ENCODE measurements around the gene TMPRSS2.

DNA sequence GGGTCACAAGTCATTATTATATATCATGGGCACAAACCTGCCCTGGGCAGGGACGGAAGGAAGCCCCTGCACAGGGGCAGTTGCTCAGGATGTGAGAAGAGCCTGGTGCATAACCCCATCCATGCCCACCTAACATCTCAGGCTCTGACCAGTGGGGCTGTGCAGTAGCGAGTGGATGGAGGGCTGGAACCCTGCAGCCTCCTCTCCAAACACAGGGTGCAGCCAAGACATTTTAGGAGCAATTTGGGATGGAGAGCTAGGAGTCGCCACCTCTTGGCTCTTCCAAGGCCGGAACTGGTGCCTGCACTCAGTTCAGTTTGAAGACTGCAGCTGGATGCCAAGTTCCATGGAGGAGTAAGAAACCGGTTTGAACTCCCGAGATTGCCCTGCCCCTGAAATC, 79.1 kb downstream of the TMPRSS2 start:
- TF ChIP-seq, protein P1, sequence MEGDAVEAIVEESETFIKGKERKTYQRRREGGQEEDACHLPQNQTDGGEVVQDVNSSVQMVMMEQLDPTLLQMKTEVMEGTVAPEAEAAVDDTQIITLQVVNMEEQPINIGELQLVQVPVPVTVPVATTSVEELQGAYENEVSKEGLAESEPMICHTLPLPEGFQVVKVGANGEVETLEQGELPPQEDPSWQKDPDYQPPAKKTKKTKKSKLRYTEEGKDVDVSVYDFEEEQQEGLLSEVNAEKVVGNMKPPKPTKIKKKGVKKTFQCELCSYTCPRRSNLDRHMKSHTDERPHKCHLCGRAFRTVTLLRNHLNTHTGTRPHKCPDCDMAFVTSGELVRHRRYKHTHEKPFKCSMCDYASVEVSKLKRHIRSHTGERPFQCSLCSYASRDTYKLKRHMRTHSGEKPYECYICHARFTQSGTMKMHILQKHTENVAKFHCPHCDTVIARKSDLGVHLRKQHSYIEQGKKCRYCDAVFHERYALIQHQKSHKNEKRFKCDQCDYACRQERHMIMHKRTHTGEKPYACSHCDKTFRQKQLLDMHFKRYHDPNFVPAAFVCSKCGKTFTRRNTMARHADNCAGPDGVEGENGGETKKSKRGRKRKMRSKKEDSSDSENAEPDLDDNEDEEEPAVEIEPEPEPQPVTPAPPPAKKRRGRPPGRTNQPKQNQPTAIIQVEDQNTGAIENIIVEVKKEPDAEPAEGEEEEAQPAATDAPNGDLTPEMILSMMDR (tag by site-specific recombination; IDR thresholded peaks at IDR 0.05) = no peak
- TF ChIP-seq ZNF324 (tag by site-specific recombination; IDR thresholded peaks at IDR 0.05) = no peak
- TF ChIP-seq ZNF76 (tag by site-specific recombination; IDR thresholded peaks at IDR 0.05; ENCODE audit: borderline replicate concordance, low read depth) = no peak
- TF ChIP-seq, protein P2, sequence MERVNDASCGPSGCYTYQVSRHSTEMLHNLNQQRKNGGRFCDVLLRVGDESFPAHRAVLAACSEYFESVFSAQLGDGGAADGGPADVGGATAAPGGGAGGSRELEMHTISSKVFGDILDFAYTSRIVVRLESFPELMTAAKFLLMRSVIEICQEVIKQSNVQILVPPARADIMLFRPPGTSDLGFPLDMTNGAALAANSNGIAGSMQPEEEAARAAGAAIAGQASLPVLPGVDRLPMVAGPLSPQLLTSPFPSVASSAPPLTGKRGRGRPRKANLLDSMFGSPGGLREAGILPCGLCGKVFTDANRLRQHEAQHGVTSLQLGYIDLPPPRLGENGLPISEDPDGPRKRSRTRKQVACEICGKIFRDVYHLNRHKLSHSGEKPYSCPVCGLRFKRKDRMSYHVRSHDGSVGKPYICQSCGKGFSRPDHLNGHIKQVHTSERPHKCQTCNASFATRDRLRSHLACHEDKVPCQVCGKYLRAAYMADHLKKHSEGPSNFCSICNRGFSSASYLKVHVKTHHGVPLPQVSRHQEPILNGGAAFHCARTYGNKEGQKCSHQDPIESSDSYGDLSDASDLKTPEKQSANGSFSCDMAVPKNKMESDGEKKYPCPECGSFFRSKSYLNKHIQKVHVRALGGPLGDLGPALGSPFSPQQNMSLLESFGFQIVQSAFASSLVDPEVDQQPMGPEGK (tag by site-specific recombination; IDR thresholded peaks at IDR 0.05) = no peak
- no peak for TF ChIP-seq ZNF138 (tag by site-specific recombination; IDR thresholded peaks at IDR 0.05; ENCODE audit: borderline replicate concordance)
- TF ChIP-seq ZNF747 (tag by site-specific recombination; IDR thresholded peaks at IDR 0.05) = no peak
- TF ChIP-seq, protein P3, sequence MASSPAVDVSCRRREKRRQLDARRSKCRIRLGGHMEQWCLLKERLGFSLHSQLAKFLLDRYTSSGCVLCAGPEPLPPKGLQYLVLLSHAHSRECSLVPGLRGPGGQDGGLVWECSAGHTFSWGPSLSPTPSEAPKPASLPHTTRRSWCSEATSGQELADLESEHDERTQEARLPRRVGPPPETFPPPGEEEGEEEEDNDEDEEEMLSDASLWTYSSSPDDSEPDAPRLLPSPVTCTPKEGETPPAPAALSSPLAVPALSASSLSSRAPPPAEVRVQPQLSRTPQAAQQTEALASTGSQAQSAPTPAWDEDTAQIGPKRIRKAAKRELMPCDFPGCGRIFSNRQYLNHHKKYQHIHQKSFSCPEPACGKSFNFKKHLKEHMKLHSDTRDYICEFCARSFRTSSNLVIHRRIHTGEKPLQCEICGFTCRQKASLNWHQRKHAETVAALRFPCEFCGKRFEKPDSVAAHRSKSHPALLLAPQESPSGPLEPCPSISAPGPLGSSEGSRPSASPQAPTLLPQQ (tag by site-specific recombination; IDR thresholded peaks at IDR 0.05) = no peak
- no peak for TF ChIP-seq BCL11A (tag by site-specific recombination; IDR thresholded peaks at IDR 0.05; ENCODE audit: low read depth)
- no peak for TF ChIP-seq ZBTB11 (tag by site-specific recombination; conservative IDR thresholded peaks at IDR 0.05; ENCODE audit: low read depth)

Measured in HEK293 (cell line).